GM12872 (cell line): Measurements from ENCODE around the gene MYT1.

ENCODE experiments used
- TF ChIP-seq, protein P1 (sequence below): IDR thresholded peaks from 3 replicates; pipeline ENCODE4 v1.5.1; 2011; ENCODE audit warnings: low read depth, mild to moderate bottlenecking, low read length, moderate library complexity; ENCODE audit not compliant: insufficient read depth

MYT1 gene

DNA sequence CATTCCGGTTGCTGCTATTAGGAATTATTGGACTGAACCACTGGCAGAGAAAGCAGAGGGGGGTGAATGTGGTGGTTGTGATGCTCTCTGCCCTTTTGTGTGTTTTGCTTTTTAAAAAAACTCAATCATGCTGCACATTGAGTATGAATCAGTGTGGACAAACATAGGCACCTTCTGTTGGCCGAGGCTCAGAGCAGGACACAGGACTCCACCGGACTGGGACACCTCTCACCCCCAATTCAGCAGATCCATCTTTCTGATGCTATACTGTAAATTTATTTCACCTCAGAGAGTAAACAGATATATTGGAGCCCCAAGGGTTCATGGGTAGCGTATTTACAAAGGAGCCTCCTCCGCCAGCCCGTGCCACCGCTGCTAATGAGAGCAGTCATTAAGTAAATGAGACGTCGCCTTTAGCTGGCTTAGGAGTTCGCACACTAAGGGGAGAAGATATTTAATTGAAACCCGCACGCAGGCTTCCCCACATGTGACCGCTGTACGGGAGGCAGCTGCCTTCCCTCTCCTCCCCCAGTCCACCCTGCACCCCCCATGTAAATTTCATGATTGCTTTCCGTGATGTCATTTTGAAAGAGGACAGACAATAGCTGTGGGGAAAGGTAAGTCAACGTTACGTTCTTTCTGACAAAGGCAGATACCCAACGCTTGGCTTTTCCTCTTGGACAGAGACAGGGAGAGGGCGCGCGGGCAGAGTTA lies at the start of gene MYT1:
Gene MYT1, plus strand, starts transcription at position 330 of the 714 bp plus-strand sequence. CDS start 34,410 bp downstream, outside the sequence.
- TF ChIP-seq, protein P1, sequence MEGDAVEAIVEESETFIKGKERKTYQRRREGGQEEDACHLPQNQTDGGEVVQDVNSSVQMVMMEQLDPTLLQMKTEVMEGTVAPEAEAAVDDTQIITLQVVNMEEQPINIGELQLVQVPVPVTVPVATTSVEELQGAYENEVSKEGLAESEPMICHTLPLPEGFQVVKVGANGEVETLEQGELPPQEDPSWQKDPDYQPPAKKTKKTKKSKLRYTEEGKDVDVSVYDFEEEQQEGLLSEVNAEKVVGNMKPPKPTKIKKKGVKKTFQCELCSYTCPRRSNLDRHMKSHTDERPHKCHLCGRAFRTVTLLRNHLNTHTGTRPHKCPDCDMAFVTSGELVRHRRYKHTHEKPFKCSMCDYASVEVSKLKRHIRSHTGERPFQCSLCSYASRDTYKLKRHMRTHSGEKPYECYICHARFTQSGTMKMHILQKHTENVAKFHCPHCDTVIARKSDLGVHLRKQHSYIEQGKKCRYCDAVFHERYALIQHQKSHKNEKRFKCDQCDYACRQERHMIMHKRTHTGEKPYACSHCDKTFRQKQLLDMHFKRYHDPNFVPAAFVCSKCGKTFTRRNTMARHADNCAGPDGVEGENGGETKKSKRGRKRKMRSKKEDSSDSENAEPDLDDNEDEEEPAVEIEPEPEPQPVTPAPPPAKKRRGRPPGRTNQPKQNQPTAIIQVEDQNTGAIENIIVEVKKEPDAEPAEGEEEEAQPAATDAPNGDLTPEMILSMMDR: no peak

DNA sequence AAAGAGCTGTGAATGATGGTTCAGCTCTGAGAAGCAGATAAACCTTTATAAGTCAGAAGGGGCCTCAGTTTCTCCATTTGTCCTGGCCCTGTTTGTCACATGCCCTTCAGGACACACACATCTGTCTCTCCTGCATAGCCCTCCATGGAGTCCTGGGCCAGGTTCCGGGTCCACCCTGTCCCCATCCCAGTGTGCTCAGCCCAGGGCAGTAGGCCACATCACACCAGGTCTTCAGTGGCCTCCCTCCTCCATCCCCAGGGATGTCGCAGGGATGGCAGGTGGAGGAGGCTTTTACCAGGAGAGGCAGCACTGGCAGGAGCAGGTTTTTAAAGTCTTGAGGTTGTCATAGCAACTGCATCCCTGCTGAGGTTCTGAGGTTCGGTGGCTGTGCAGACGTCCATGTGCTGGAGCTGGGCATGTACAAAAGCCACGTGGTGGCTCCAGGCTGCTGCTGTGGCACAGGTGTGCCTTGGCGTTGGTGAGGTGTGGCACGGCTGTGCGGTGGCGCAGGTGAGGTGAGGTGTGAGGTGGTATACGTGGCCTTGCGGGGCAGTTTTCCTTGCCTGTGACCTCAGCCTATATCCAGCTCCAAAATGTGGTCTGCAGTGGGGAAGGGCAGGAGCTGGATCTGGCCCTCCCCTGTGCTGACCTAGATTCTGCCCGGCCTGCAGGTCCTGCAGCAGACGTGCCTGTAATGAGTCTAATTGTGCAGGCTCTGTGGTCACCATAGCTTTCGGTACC lies 48.9 kb upstream of the MYT1 start:
- TF ChIP-seq, protein P1: no peak

DNA sequence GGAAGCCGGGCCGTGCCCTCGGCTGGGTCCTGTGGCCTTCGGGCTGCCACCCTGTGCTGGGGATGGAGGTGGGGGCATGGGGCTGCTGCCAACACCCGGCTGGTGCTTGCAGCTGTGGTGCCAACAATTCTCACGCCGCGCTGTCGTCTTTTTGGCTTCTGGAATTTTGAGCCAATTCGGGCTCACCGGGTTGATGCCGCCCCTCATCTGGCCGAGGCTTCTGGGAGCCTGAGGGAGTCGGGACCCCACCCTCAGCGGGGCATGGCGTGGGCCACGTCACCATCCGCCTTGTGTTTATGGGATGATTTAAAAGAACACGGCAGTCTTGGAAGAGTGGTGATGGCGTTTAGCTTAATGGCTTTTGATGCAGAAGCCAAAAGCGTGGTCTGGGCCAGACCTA lies 48.2 kb upstream of the MYT1 start:
- TF ChIP-seq, protein P1: no peak

DNA sequence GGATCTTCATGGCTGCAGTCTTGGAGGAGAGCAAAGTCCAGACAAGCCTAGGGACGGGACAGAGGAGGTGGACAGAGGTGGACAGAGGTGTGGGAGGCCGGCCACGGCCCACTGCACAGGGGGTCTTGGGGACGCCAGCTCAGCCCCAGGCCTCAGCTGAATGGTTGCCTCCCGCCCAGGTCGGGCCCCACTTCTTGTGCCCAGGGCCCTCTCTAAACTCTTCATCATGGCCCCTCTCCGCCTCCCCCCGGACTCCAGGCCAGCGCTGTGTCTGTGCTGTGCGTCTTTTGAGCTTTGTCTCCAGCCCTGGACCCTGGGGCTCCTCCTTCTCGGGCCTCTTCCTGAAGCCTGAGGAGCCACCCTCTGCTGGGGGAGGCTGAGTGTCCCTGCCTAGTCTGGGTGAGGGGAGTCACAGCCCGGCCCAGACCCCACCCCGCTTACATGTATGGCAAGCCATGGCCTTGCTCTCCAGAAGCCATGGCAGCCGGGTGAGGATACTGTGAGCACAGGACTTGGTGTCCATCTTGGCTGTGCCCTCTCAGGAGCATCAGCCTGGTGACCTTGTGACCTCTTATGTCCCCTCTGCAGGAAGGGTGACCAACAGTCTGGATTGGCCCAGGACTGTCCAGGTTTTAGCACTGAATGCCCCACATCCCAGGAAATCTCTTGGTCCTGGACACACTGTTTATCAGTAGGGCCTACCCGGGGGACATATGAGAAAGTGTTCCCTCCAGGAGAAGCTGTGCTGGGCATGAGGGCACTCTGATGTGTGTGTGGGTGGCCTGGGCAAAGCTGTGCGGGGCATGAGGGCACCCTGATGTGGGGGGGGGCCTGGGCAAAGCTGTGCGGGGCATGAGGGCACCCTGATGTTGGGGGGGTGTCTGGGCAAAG lies 47.5 kb upstream of the MYT1 start:
- TF ChIP-seq, protein P1: no peak

DNA sequence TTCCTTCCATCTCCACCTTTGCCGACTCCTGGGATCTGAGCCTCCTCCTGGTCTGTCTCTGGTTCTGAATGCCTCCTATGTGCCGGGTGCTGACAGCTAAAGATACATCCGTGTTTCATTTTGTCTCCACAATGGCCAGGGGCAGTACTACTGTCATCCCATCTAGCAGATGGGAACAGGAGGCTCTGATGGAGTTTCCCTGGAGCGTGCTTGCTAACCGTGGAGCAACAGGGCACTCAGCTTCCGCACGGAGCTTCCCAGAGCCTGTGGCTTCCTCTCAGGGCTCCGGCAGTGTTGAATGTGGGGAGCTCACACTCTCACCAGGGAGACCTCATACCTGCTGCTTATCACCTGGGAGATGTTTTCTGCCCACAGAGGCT lies 45.0 kb upstream of the MYT1 start:
- TF ChIP-seq, protein P1: no peak

DNA sequence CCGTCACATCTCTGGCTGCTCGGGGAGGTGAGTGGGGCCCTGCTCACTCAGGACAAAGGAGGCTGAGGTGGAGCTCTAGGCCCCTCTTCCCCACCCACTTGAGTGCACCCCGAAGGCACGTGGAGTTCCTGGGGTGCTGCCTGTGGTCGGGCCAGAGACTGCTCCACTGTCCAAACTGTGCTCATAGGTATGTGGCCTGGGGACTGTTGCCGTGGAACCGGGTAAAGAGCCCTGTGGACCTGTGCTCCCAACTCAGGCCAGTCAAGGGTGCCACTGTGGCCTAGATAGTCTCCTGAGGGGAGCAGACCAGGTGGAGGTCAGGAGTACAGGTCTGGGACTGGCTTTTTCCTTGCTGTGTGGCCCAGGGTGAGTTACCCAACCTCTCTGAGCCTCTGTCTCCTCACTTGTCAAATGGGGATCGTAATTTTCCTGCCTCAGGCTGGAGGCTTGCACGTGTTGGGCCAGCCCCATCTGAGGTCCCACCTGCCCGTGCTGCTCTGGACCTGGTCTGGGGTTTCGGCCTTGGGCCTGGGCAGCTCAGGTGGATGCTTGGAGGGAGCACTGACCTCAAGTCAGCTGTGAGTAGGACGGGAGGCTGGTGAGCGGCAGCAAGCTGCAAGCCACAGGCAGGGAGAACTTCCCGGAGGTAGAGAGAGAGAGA lies 44.4 kb upstream of the MYT1 start:
- TF ChIP-seq, protein P1: no peak
